H1 (cell line): ENCODE results near the gene LBX1. TPM values are rescaled to one million over a fixed set of nuclear protein-coding genes. Genes with fewer than 3 reads are reported as not detected.

Source experiments
- RXRA ChIP-seq: IDR thresholded peaks from 2 replicates; pipeline ENCODE4 v1.6.1; 2011; ENCODE audit warnings: low read depth, mild to moderate bottlenecking, low read length, moderate library complexity; ENCODE audit not compliant: insufficient read depth
- polyA plus RNA-seq, 7 experiments: library from polyadenylated mRNA; depleted of rRNA in 3 of 7; stranded (reverse) in 5 of 7; unstranded in 2 of 7; fragments of >200 nt in 5 of 7; fragments of 200-250 nt in 2 of 7; gene quantifications; 1 replicate in 5 of 7; 2 replicates in 1 of 7; 4 replicates in 1 of 7; pipeline versions ENCODE4 v1.2.1 to v1.2.3, GENCODE V29; 2011 to 2013; ENCODE audit warnings: missing spikeins in 2 of 7, mixed read lengths in 2 of 7
- total RNA-seq: library from RNA; stranded (reverse); fragmentation: NEBNext Ultra II Directional; extraction: Animal tissue kit (Norgen Biotek cat#: 25700); gene quantifications from 2 replicates; pipeline ENCODE4 v1.2.1, GENCODE V29; 2021

LBX1 gene
- total and polyA plus RNA-seq, 2 of the 8 experiments (the other 6 are each of a cell fraction or from before 2014, with no cell fraction given) = not detected

GRCh38 chr10:101250136-101250535 lies 20.9 kb upstream of the LBX1 start (continued):
- TF ChIP-seq RXRA = no peak
